HepG2 (cell line): ENCODE data around the gene MAP3K2. TPM values are rescaled to one million over a fixed set of nuclear protein-coding genes. Genes with fewer than 3 reads are reported as not detected.
A peak's percentile ranks its signal among the peaks of the same experiment; 100 is the strongest.

Experiments used
- ARID4A ChIP-seq: sonication (generic); formaldehyde crosslinking; IDR thresholded peaks from 2 replicates; pipeline ENCODE4 v1.5.0; 2020; ENCODE audit warnings: mild to moderate bottlenecking, missing genetic modification reagents, borderline replicate concordance
- DNMT1 ChIP-seq: sonication (generic); formaldehyde crosslinking; IDR thresholded peaks from 2 replicates; pipeline ENCODE4 v1.5.1; 2020; ENCODE audit warnings: mild to moderate bottlenecking, missing genetic modification reagents
- ELF3 ChIP-seq: IDR thresholded peaks from 2 replicates; pipeline ENCODE4 v1.6.1; 2016; ENCODE audit warnings: missing genetic modification reagents, missing compliant biosample characterization
- HNF4G ChIP-seq, 2 experiments: sonication (generic) in 1 of 2; formaldehyde crosslinking in 1 of 2; IDR thresholded peaks; 2 replicates each; pipeline versions ENCODE4 v1.4.0 to v1.6.1; 2011 to 2020; ENCODE audit warnings: borderline replicate concordance in 2 of 2, low read depth in 2 of 2, mild to moderate bottlenecking in 2 of 2, low read length in 1 of 2, missing genetic modification reagents in 1 of 2, moderate library complexity in 1 of 2
- KDM5B ChIP-seq: sonication (generic); formaldehyde crosslinking; IDR thresholded peaks from 2 replicates; pipeline ENCODE4 v1.4.0; 2020; ENCODE audit warnings: missing genetic modification reagents, mild to moderate bottlenecking, borderline replicate concordance
- MEF2D ChIP-seq: sonication (generic); formaldehyde crosslinking; IDR thresholded peaks from 2 replicates; pipeline ENCODE4 v1.5.1; 2020; ENCODE audit warnings: mild to moderate bottlenecking, missing genetic modification reagents
- MLX ChIP-seq: IDR thresholded peaks from 2 replicates; pipeline ENCODE4 v1.6.1; 2016
- NR2F2 ChIP-seq: IDR thresholded peaks from 2 replicates; pipeline ENCODE4 v1.6.1; 2012; ENCODE audit warnings: low read depth, inconsistent platforms, borderline replicate concordance
- SALL2 ChIP-seq: sonication (generic); formaldehyde crosslinking; IDR thresholded peaks from 2 replicates; pipeline ENCODE4 v1.8.1; 2023; ENCODE audit warnings: mild to moderate bottlenecking, missing genetic modification reagents, inconsistent platforms
- SMYD3 ChIP-seq: sonication (generic); formaldehyde crosslinking; IDR thresholded peaks from 2 replicates; pipeline ENCODE4 v1.8.1; 2023; ENCODE audit warnings: mild to moderate bottlenecking, missing genetic modification reagents
- XRCC5 ChIP-seq: fragments of 200-400 bp; formaldehyde crosslinking; optimal IDR thresholded peaks from 2 replicates; pipeline ENCODE3; 2017; ENCODE audit warnings: mild to moderate bottlenecking, low read length
- ZBTB21 ChIP-seq: sonication (generic); formaldehyde crosslinking; IDR thresholded peaks from 2 replicates; pipeline ENCODE4 v1.4.0; 2020; ENCODE audit warnings: missing genetic modification reagents
- ZKSCAN5 ChIP-seq: sonication (generic); formaldehyde crosslinking; IDR thresholded peaks from 2 replicates; pipeline ENCODE4 v1.5.1; 2020; ENCODE audit warnings: mild to moderate bottlenecking, missing genetic modification reagents
- ZNF749 ChIP-seq: sonication (generic); formaldehyde crosslinking; IDR thresholded peaks from 2 replicates; pipeline ENCODE4 v1.8.0; 2022; ENCODE audit warnings: mild to moderate bottlenecking, missing genetic modification reagents, moderate library complexity, borderline replicate concordance
- polyA plus RNA-seq, 8 experiments: library from polyadenylated mRNA; depleted of rRNA in 3 of 8; stranded (reverse) in 7 of 8; unstranded in 1 of 8; fragments of >200 nt; fragmentation: Illumina TruSeq in 4 of 8; extraction: Trizol in 4 of 8; gene quantifications; 2 replicates each; pipeline versions ENCODE4 v1.2.1 to v1.2.3, GENCODE V29; 2011 to 2016; ENCODE audit warnings: low read depth in 4 of 8, missing spikeins in 1 of 8, mixed read lengths in 1 of 8; ENCODE audit not compliant: insufficient read depth in 1 of 8
- total RNA-seq, 5 experiments: library from RNA; depleted of rRNA; stranded (reverse); fragments of >200 nt; fragmentation: Illumina TruSeq; extraction: Trizol; gene quantifications; 2 replicates each; pipeline ENCODE4 v1.2.3, GENCODE V29; 2016; ENCODE audit warnings: low read depth in 1 of 5
- TF ChIP-seq, protein P1 (sequence below): sonication (generic); formaldehyde crosslinking; IDR thresholded peaks from 2 replicates; pipeline ENCODE4 v1.4.0; 2020; ENCODE audit warnings: missing genetic modification reagents, mild to moderate bottlenecking, borderline replicate concordance
- TF ChIP-seq, protein P2 (sequence below): sonication (generic); formaldehyde crosslinking; IDR thresholded peaks from 2 replicates; pipeline ENCODE4 v1.5.0; 2020; ENCODE audit warnings: missing genetic modification reagents, mild to moderate bottlenecking, borderline replicate concordance
- TF ChIP-seq, protein P3 (sequence below): sonication (generic); formaldehyde crosslinking; IDR thresholded peaks from 2 replicates; pipeline ENCODE4 v1.4.0; 2020; ENCODE audit warnings: missing genetic modification reagents, mild to moderate bottlenecking, borderline replicate concordance

The MAP3K2 gene
- total and polyA plus RNA-seq, 2 of the 13 experiments (the other 11 are each of a cell fraction or from before 2014, with no cell fraction given), result 12.2 to 37.2 TPM

DNA sequence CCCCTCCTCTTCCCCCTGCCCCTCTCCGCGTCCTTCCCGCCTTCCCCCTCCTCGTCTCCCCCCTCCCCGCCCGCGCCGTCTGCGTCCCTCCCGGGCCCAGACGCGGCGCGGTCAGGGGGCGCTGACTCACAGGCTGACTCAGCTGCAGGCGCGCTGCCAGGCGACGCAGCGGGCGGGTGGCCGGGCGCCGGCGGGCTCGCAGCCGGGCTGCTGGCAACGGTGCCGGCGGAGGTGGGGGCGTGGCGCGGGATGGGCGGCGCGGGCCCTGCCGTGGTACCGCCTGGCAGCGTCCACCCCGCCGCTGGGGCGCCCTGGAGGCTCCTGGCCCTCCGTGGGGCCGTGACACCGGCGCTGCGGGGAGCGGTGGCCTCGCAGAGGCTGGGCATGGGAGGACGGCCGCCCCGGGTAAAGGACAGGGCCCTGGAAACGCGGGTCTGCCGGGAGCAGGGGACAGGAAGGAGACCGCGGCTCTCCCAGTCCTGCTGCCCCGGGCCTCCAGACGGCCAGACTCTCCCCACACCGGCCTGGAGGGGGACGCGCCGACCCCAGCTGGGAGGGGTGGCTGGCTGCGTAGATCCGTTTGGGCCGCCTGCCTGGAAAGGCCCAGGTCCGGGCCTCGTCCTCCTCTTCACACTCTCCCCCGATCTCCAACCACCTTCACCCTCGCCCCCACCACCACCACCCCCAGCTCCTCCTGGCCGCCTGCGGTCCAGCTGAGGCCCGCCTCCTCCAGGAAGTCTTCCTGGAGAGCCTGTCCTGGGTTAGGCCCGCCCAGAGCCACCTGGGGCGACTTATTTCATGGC lies 20.4 kb upstream of the MAP3K2 start (continued):
- no peak for TF ChIP-seq DNMT1 (CRISPR knock-in tag)
- peak; percentile 34 for TF ChIP-seq SALL2 (CRISPR knock-in tag)
- peak; percentile 80 for TF ChIP-seq ARID4A
- TF ChIP-seq, protein P1, sequence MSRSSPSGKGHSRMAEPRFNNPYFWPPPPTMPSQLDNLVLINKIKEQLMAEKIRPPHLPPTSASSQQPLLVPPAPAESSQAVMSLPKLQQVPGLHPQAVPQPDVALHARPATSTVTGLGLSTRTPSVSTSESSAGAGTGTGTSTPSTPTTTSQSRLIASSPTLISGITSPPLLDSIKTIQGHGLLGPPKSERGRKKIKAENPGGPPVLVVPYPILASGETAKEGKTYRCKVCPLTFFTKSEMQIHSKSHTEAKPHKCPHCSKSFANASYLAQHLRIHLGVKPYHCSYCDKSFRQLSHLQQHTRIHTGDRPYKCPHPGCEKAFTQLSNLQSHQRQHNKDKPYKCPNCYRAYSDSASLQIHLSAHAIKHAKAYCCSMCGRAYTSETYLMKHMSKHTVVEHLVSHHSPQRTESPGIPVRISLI, result no peak
- no peak for TF ChIP-seq ZKSCAN5 (CRISPR knock-in tag)
- no peak for TF ChIP-seq MLX (CRISPR knock-in tag)
- TF ChIP-seq ELF3, result peak; percentile 68
- TF ChIP-seq KDM5B, result peak; percentile 90
- TF ChIP-seq, protein P2, sequence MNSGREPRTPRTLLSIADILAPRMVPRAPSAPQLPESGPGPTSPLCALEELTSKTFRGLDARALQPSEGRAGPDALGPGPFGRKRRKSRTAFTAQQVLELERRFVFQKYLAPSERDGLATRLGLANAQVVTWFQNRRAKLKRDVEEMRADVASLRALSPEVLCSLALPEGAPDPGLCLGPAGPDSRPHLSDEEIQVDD (CRISPR knock-in tag), result no peak; the same call in 1 of the 2 replicates
- TF ChIP-seq SMYD3 (CRISPR knock-in tag), result no peak
- 0 out of 2 replicates have a peak, but pooled peaks have one; percentile 39 for TF ChIP-seq ZBTB21
- TF ChIP-seq, protein P3, sequence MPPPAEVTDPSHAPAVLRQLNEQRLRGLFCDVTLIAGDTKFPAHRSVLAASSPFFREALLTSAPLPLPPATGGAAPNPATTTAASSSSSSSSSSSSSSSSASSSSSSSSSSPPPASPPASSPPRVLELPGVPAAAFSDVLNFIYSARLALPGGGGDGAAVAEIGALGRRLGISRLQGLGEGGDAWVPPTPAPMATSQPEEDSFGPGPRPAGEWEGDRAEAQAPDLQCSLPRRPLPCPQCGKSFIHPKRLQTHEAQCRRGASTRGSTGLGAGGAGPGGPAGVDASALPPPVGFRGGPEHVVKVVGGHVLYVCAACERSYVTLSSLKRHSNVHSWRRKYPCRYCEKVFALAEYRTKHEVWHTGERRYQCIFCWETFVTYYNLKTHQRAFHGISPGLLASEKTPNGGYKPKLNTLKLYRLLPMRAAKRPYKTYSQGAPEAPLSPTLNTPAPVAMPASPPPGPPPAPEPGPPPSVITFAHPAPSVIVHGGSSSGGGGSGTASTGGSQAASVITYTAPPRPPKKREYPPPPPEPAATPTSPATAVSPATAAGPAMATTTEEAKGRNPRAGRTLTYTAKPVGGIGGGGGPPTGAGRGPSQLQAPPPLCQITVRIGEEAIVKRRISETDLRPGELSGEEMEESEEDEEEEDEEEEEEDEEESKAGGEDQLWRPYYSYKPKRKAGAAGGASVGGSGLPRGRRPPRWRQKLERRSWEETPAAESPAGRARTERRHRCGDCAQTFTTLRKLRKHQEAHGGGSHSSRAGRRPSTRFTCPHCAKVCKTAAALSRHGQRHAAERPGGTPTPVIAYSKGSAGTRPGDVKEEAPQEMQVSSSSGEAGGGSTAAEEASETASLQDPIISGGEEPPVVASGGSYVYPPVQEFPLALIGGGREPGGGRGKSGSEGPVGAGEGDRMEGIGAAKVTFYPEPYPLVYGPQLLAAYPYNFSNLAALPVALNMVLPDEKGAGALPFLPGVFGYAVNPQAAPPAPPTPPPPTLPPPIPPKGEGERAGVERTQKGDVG (CRISPR knock-in tag), result peak; percentile 77; the same call in 1 of the 2 replicates
- TF ChIP-seq XRCC5, result no peak
- TF ChIP-seq NR2F2, result no peak; the same call in 1 of the 2 replicates
- no peak for TF ChIP-seq MEF2D
- 0 out of 2 replicates have a peak, but pooled peaks have one; percentile 2 for TF ChIP-seq HNF4G (IDR thresholded peaks at IDR 0.05; ENCODE audit: borderline replicate concordance, low read depth, low read length)
- TF ChIP-seq HNF4G (CRISPR knock-in tag; IDR thresholded peaks at IDR 0.05; ENCODE audit: borderline replicate concordance, low read depth), result no peak
- 0 out of 2 replicates have a peak, but pooled peaks have one; percentile 52 for TF ChIP-seq ZNF749
